ENCODE results near the gene ASB3.

DNA sequence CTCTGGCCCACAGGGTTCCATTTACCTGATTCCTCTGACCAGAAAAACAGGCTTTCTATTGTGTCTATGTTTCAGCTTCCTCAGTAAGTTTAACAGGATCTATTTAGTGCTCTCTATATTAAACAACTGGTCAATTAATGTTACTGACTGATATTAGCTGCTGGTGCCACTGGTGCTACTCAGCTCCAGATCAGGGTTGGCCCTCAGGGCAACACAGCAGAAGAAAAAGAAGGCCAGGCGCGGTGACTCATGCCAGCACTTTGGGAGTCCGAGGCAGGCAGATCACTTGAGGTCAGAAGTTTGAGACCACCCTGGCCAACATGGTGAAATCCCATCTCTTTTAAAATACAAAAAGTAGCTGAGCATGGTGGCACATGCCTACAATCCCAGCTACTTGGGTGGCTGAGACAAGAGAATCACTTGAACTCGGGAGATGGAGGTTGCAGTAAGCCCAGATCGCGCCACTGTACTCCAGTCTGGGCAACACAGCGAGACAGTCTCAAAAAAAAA lies 75.4 kb downstream of the ASB3 start:
- no peak for TF ChIP-seq POLR2A (IDR thresholded peaks at IDR 0.05)
- TF ChIP-seq, protein P1, sequence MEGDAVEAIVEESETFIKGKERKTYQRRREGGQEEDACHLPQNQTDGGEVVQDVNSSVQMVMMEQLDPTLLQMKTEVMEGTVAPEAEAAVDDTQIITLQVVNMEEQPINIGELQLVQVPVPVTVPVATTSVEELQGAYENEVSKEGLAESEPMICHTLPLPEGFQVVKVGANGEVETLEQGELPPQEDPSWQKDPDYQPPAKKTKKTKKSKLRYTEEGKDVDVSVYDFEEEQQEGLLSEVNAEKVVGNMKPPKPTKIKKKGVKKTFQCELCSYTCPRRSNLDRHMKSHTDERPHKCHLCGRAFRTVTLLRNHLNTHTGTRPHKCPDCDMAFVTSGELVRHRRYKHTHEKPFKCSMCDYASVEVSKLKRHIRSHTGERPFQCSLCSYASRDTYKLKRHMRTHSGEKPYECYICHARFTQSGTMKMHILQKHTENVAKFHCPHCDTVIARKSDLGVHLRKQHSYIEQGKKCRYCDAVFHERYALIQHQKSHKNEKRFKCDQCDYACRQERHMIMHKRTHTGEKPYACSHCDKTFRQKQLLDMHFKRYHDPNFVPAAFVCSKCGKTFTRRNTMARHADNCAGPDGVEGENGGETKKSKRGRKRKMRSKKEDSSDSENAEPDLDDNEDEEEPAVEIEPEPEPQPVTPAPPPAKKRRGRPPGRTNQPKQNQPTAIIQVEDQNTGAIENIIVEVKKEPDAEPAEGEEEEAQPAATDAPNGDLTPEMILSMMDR (IDR thresholded peaks at IDR 0.05) = no peak

Measured in lower leg skin (tissue), 3 donors.